ENCODE results near the gene FLRT3. TPM values are rescaled to one million over a fixed set of nuclear protein-coding genes. Genes with fewer than 3 reads are reported as not detected.

Gene FLRT3
- polyA plus RNA-seq, 1 donor (not counting 4 experiments of a cell fraction or from before 2014, with no cell fraction given) = 91.7 TPM

DNA sequence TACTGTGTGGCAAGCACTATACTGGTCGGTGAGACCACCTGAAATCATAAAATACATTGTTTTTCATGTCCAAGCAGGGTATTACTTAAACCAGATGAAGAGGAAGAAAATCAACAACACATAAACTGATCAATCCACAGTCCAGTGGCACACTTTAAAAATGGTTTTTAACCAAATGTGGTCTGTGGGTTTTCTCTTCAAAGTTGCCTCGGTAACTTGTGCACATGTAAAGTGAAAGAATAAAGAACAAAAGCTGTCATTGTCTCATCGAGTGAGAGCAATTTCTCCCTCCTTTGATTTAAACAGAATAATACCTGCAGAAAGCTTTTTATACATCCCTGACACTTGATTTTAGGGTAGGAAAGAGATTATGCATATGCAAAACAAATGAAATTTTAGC, 3.7 kb downstream of the FLRT3 start:
- Histone ChIP-seq H3K27ac (ENCODE audit: control insufficient read depth, insufficient read depth, low read length) (peak overlapping the region; percentile 95), H4K20me1 (ENCODE audit: control insufficient read depth, extremely low read depth, insufficient read depth, low read length) (no peaks in the 10 kb centered on the region), H2AFZ (ENCODE audit: control insufficient read depth, low read length) (no peak overlapping the region), H3K9ac (ENCODE audit: control insufficient read depth, extremely low read depth, insufficient read depth, low read length) (peak overlapping the region; percentile 94), H3K79me2 (ENCODE audit: control insufficient read depth, insufficient read depth, low read length) (peaks cover 80% of the 10 kb centered on the region), H3K27me3 (ENCODE audit: control insufficient read depth, extremely low read depth, insufficient read depth, low read length) (no peaks in the 10 kb centered on the region), H3K36me3 (ENCODE audit: control insufficient read depth in 2 of 2, extremely low read depth in 1 of 2, insufficient read depth in 2 of 2, low read length in 2 of 2) (peaks cover 0 to 1% of the 10 kb centered on the region in 2 experiments), H3K4me1 (ENCODE audit: control insufficient read depth, extremely low read depth, insufficient read depth, low read length) (peaks cover 14% of the 10 kb centered on the region), H3K9me3 (ENCODE audit: control insufficient read depth, low read depth, low read length) (no peaks in the 10 kb centered on the region), H3K4me2 (ENCODE audit: control insufficient read depth, extremely low read depth, insufficient read depth, low read depth, low read length) (peak overlapping the region; percentile 94), H3K4me3 (ENCODE audit: control insufficient read depth in 2 of 3, extremely low read depth in 1 of 3, insufficient read depth in 2 of 3, low read depth in 1 of 3, low read length in 3 of 3) (peak overlapping the region; percentile 62 to 93 (median 91)), H3K9me1 (ENCODE audit: control insufficient read depth, extremely low read depth, insufficient read depth, low read length) (no peaks in the 10 kb centered on the region)
- no peak for TF ChIP-seq EZH2 (IDR thresholded peaks at IDR 0.05; ENCODE audit: low read length)
- TF ChIP-seq, protein P1, sequence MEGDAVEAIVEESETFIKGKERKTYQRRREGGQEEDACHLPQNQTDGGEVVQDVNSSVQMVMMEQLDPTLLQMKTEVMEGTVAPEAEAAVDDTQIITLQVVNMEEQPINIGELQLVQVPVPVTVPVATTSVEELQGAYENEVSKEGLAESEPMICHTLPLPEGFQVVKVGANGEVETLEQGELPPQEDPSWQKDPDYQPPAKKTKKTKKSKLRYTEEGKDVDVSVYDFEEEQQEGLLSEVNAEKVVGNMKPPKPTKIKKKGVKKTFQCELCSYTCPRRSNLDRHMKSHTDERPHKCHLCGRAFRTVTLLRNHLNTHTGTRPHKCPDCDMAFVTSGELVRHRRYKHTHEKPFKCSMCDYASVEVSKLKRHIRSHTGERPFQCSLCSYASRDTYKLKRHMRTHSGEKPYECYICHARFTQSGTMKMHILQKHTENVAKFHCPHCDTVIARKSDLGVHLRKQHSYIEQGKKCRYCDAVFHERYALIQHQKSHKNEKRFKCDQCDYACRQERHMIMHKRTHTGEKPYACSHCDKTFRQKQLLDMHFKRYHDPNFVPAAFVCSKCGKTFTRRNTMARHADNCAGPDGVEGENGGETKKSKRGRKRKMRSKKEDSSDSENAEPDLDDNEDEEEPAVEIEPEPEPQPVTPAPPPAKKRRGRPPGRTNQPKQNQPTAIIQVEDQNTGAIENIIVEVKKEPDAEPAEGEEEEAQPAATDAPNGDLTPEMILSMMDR (optimal IDR thresholded peaks at IDR 0.05 in 1 of 3, IDR thresholded peaks at IDR 0.05 in 1 of 3, conservative IDR thresholded peaks at IDR 0.05 in 1 of 3; ENCODE audit: extremely low read depth in 1 of 3, insufficient read depth in 2 of 3, low read length in 3 of 3) = no peak
- no peak for FAIRE-seq
- DNase-seq (ENCODE audit: low read depth, low spot score) = no peak
- dilution Hi-C loops (cut with MboI; ENCODE audit: extremely low pct_ligation_motif_present, low sequenced_read_pairs) = loop anchor here (25.0 kb wide), 1 partner anchor 379 kb away; no protein-coding TSS in a partner anchor

GRCh38 chr20:14332866-14333265, 4.5 kb downstream of the FLRT3 start:
- H4K20me1 ChIP-seq (ENCODE audit: control insufficient read depth, extremely low read depth, insufficient read depth, low read length) = no peaks in the 10 kb centered on the region
- H3K27me3 ChIP-seq (ENCODE audit: control insufficient read depth, extremely low read depth, insufficient read depth, low read length) = no peaks in the 10 kb centered on the region
- no peak overlapping the region for H2AFZ ChIP-seq (ENCODE audit: control insufficient read depth, low read length)
- DNase-seq (ENCODE audit: low read depth, low spot score) = no peak
- TF ChIP-seq EZH2 (IDR thresholded peaks at IDR 0.05; ENCODE audit: low read length) = no peak
- H3K4me1 ChIP-seq (ENCODE audit: control insufficient read depth, extremely low read depth, insufficient read depth, low read length) = peaks cover 14% of the 10 kb centered on the region
- peak overlapping the region; percentile 94 for H3K4me2 ChIP-seq (ENCODE audit: control insufficient read depth, extremely low read depth, insufficient read depth, low read depth, low read length)
- peak overlapping the region; percentile 17 for H3K9ac ChIP-seq (ENCODE audit: control insufficient read depth, extremely low read depth, insufficient read depth, low read length)
- peaks cover 0 to 3% of the 10 kb centered on the region in 2 experiments for H3K36me3 ChIP-seq (ENCODE audit: control insufficient read depth in 2 of 2, extremely low read depth in 1 of 2, insufficient read depth in 2 of 2, low read length in 2 of 2)
- H3K4me3 ChIP-seq (ENCODE audit: control insufficient read depth in 2 of 3, extremely low read depth in 1 of 3, insufficient read depth in 2 of 3, low read depth in 1 of 3, low read length in 3 of 3) = peak overlapping the region; percentile 62 to 93 (median 91)
- peaks cover 88% of the 10 kb centered on the region for H3K79me2 ChIP-seq (ENCODE audit: control insufficient read depth, insufficient read depth, low read length)
- FAIRE-seq = peak; percentile 52
- dilution Hi-C loops (cut with MboI; ENCODE audit: extremely low pct_ligation_motif_present, low sequenced_read_pairs) = loop anchor here (25.0 kb wide), 1 partner anchor 379 kb away; no protein-coding TSS in a partner anchor
- H3K9me3 ChIP-seq (ENCODE audit: control insufficient read depth, low read depth, low read length) = no peaks in the 10 kb centered on the region
- H3K27ac ChIP-seq (ENCODE audit: control insufficient read depth, insufficient read depth, low read length) = no peak overlapping the region
- H3K9me1 ChIP-seq (ENCODE audit: control insufficient read depth, extremely low read depth, insufficient read depth, low read length) = no peaks in the 10 kb centered on the region

- TF ChIP-seq, protein P1 (optimal IDR thresholded peaks at IDR 0.05 in 1 of 3, IDR thresholded peaks at IDR 0.05 in 1 of 3, conservative IDR thresholded peaks at IDR 0.05 in 1 of 3; ENCODE audit: extremely low read depth in 1 of 3, insufficient read depth in 2 of 3, low read length in 3 of 3) = no peak
- TF ChIP-seq EZH2 (IDR thresholded peaks at IDR 0.05; ENCODE audit: low read length) = no peak
- Histone ChIP-seq H3K9ac (ENCODE audit: control insufficient read depth, extremely low read depth, insufficient read depth, low read length) (no peak overlapping the region), H3K36me3 (ENCODE audit: control insufficient read depth in 2 of 2, extremely low read depth in 1 of 2, insufficient read depth in 2 of 2, low read length in 2 of 2) (peaks cover 8% of the 10 kb centered on the region in 2 experiments), H3K27ac (ENCODE audit: control insufficient read depth, insufficient read depth, low read length) (no peak overlapping the region), H3K9me1 (ENCODE audit: control insufficient read depth, extremely low read depth, insufficient read depth, low read length) (no peaks in the 10 kb centered on the region), H4K20me1 (ENCODE audit: control insufficient read depth, extremely low read depth, insufficient read depth, low read length) (no peaks in the 10 kb centered on the region), H3K9me3 (ENCODE audit: control insufficient read depth, low read depth, low read length) (no peaks in the 10 kb centered on the region), H3K4me3 (ENCODE audit: control insufficient read depth in 2 of 3, extremely low read depth in 1 of 3, insufficient read depth in 2 of 3, low read depth in 1 of 3, low read length in 3 of 3) (peak overlapping the region in 2 of 3 experiments; percentile 2 to 15), H3K27me3 (ENCODE audit: control insufficient read depth, extremely low read depth, insufficient read depth, low read length) (no peaks in the 10 kb centered on the region), H2AFZ (ENCODE audit: control insufficient read depth, low read length) (no peak overlapping the region), H3K79me2 (ENCODE audit: control insufficient read depth, insufficient read depth, low read length) (peaks cover 85% of the 10 kb centered on the region), H3K4me1 (ENCODE audit: control insufficient read depth, extremely low read depth, insufficient read depth, low read length) (peaks cover 14% of the 10 kb centered on the region), H3K4me2 (ENCODE audit: control insufficient read depth, extremely low read depth, insufficient read depth, low read depth, low read length) (peak overlapping the region; percentile 94)
- dilution Hi-C loops (cut with MboI; ENCODE audit: extremely low pct_ligation_motif_present, low sequenced_read_pairs) = loop anchor here (25.0 kb wide), 1 partner anchor 381 kb away; no protein-coding TSS in a partner anchor
- no peak for DNase-seq (ENCODE audit: low read depth, low spot score)
- no peak for FAIRE-seq
Observed at GRCh38 chr20:14331646-14332045, 5.8 kb downstream of the FLRT3 start.

All from keratinocyte (primary cell).